Uterus (tissue), 2 donors: ENCODE measurements around the gene SERPINA5.

Experiments used
- POLR2A ChIP-seq, 2 donors: fragments of 450-650 bp; IDR thresholded peaks; one replicate each; pipeline ENCODE4 v1.6.1; 2016; ENCODE audit warnings: antibody characterized with exemption in 2 of 2, mild to moderate bottlenecking in 1 of 2, moderate library complexity in 1 of 2
- TF ChIP-seq, protein P1 (sequence below), 4 experiments: fragments of 200-600 bp in 2 of 4; fragments of 450-650 bp in 2 of 4; sonication (generic) in 2 of 4; IDR thresholded peaks; one replicate each; pipeline ENCODE4 v1.5.1; 2016 to 2019; ENCODE audit warnings: antibody characterized with exemption in 4 of 4, mild to moderate bottlenecking in 2 of 4, moderate library complexity in 1 of 4

DNA sequence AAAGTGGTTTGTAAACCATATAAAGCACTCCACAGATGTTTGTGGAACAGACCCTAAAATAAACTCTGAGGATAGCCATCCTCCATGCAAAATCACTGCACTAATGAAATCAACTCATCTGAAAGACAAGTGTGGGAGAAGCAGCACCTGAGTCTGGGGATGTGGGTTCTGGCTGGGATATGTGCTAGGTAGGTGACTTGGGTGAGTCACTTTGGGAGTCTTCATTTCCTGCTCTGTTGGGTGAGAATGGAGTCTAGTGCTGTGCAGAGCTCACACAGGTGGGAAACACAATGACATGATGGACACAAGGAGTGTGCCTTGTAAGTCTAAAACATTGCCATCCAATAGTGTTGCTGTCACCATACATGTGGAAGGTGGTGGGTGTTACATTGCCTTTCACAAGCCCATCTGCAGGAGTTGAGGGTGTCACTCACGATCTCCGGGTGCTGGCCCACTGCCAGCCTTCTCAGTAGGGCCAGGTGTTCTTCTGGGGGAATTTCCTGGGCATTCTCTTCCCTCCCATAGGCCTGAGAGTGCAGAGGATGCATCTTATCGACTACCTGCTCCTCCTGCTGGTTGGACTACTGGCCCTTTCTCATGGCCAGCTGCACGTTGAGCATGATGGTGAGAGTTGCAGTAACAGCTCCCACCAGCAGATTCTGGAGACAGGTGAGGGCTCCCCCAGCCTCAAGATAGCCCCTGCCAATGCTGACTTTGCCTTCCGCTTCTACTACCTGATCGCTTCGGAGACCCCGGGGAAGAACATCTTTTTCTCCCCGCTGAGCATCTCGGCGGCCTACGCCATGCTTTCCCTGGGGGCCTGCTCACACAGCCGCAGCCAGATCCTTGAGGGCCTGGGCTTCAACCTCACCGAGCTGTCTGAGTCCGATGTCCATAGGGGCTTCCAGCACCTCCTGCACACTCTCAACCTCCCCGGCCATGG, 18.0 kb upstream of the SERPINA5 start:
- TF ChIP-seq, protein P1, sequence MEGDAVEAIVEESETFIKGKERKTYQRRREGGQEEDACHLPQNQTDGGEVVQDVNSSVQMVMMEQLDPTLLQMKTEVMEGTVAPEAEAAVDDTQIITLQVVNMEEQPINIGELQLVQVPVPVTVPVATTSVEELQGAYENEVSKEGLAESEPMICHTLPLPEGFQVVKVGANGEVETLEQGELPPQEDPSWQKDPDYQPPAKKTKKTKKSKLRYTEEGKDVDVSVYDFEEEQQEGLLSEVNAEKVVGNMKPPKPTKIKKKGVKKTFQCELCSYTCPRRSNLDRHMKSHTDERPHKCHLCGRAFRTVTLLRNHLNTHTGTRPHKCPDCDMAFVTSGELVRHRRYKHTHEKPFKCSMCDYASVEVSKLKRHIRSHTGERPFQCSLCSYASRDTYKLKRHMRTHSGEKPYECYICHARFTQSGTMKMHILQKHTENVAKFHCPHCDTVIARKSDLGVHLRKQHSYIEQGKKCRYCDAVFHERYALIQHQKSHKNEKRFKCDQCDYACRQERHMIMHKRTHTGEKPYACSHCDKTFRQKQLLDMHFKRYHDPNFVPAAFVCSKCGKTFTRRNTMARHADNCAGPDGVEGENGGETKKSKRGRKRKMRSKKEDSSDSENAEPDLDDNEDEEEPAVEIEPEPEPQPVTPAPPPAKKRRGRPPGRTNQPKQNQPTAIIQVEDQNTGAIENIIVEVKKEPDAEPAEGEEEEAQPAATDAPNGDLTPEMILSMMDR (IDR thresholded peaks at IDR 0.05), result no peak
- TF ChIP-seq POLR2A (IDR thresholded peaks at IDR 0.05), result no peak
